Uterus (tissue), 2 donors: Measurements from ENCODE around the gene RIOK2.

Source experiments
- POLR2A ChIP-seq, 2 donors: fragments of 450-650 bp; IDR thresholded peaks; one replicate each; pipeline ENCODE4 v1.6.1; 2016; ENCODE audit warnings: antibody characterized with exemption in 2 of 2, mild to moderate bottlenecking in 1 of 2, moderate library complexity in 1 of 2
- TF ChIP-seq, protein P1 (sequence below), 4 experiments: fragments of 200-600 bp in 2 of 4; fragments of 450-650 bp in 2 of 4; sonication (generic) in 2 of 4; IDR thresholded peaks; one replicate each; pipeline ENCODE4 v1.5.1; 2016 to 2019; ENCODE audit warnings: antibody characterized with exemption in 4 of 4, mild to moderate bottlenecking in 2 of 4, moderate library complexity in 1 of 4

- TF ChIP-seq, protein P1, sequence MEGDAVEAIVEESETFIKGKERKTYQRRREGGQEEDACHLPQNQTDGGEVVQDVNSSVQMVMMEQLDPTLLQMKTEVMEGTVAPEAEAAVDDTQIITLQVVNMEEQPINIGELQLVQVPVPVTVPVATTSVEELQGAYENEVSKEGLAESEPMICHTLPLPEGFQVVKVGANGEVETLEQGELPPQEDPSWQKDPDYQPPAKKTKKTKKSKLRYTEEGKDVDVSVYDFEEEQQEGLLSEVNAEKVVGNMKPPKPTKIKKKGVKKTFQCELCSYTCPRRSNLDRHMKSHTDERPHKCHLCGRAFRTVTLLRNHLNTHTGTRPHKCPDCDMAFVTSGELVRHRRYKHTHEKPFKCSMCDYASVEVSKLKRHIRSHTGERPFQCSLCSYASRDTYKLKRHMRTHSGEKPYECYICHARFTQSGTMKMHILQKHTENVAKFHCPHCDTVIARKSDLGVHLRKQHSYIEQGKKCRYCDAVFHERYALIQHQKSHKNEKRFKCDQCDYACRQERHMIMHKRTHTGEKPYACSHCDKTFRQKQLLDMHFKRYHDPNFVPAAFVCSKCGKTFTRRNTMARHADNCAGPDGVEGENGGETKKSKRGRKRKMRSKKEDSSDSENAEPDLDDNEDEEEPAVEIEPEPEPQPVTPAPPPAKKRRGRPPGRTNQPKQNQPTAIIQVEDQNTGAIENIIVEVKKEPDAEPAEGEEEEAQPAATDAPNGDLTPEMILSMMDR (IDR thresholded peaks at IDR 0.05): no peak
- TF ChIP-seq POLR2A (IDR thresholded peaks at IDR 0.05): no peak
Measured at GRCh38 chr5:97149709-97150108, 33.3 kb downstream of the RIOK2 start.
